OCI-LY7 (cell line): ENCODE data around the gene H2AZ1. TPM values are rescaled to one million over a fixed set of nuclear protein-coding genes. Genes with fewer than 3 reads are reported as not detected.

Source experiments
- BruUV-seq: library from RNA; stranded (reverse); fragments of 400-500 nt; replicated peaks from 2 replicates; lab custom pipeline; 2021; lab: Mats Ljungman, UMichigan
- CTCF ChIA-PET: fragments of 300-600 bp; sonication (Branson Sonifier 250); formaldehyde crosslinking; loops from one replicate; lab custom pipeline; 2022; ENCODE audit warnings: antibody characterized with exemption; ENCODE audit not compliant: unreplicated experiment; lab: Charles Lee
- POLR2A ChIA-PET: fragments of 300-600 bp; sonication (Branson Sonifier 250); formaldehyde crosslinking; loops from one replicate; lab custom pipeline; 2022; ENCODE audit warnings: antibody characterized with exemption; lab: Charles Lee
- DNase-seq: peaks from one replicate; pipeline ENCODE4 v3.0.0-alpha.2; 2015; ENCODE audit warnings: low spot score
- H2AFZ ChIP-seq: fragments of 200-600 bp; sonication (generic), shearing (Covaris generic); 2 replicates; pipeline ENCODE4 v1.6.1; 2014; ENCODE audit warnings: mild to moderate bottlenecking, antibody characterized with exemption, low read length, moderate library complexity
- H3K27ac ChIP-seq: fragments of 200-600 bp; sonication (generic); 2 replicates; pipeline ENCODE4 v1.5.1; 2014; ENCODE audit warnings: mixed run types, low read depth, mild to moderate bottlenecking, moderate library complexity, low read length, inconsistent platforms; ENCODE audit not compliant: poor library complexity, severe bottlenecking
- H3K36me3 ChIP-seq: fragments of 200-600 bp; sonication (generic); 2 replicates; pipeline ENCODE4 v1.6.1; 2014; ENCODE audit warnings: mild to moderate bottlenecking, antibody characterized with exemption, low read length, moderate library complexity, mixed read lengths; ENCODE audit not compliant: insufficient read depth
- H3K4me1 ChIP-seq: fragments of 200-600 bp; sonication (generic); 2 replicates; pipeline ENCODE4 v1.5.1; 2014; ENCODE audit warnings: mild to moderate bottlenecking, low read length; ENCODE audit not compliant: insufficient read depth, poor library complexity, severe bottlenecking
- H3K4me2 ChIP-seq: fragments of 200-600 bp; sonication (generic); 2 replicates; pipeline ENCODE4 v1.6.1; 2014; ENCODE audit warnings: mild to moderate bottlenecking, low read length
- H3K4me3 ChIP-seq: fragments of 200-600 bp; sonication (generic); 2 replicates; pipeline ENCODE4 v1.5.1; 2014; ENCODE audit warnings: mild to moderate bottlenecking, low read depth, low read length; ENCODE audit not compliant: poor library complexity, severe bottlenecking
- H3K79me2 ChIP-seq: fragments of 200-600 bp; sonication (generic); 2 replicates; pipeline ENCODE4 v1.6.1; 2016; ENCODE audit warnings: low read depth, mild to moderate bottlenecking, low read length, moderate library complexity, mixed read lengths; ENCODE audit not compliant: insufficient read depth
- H3K9me2 ChIP-seq: fragments of 200-600 bp; sonication (generic); 2 replicates; pipeline ENCODE4 v1.6.1; 2016; ENCODE audit warnings: mild to moderate bottlenecking, low read length, mixed read lengths; ENCODE audit not compliant: insufficient read depth
- H3K9me3 ChIP-seq: fragments of 200-600 bp; sonication (generic); 2 replicates; pipeline ENCODE4 v1.6.1; 2014; ENCODE audit warnings: mild to moderate bottlenecking, mixed run types, low read length, mixed read lengths
- H4K20me1 ChIP-seq: fragments of 200-600 bp; sonication (generic); 2 replicates; pipeline ENCODE4 v1.6.1; 2014; ENCODE audit warnings: mild to moderate bottlenecking, antibody characterized with exemption, low read length, moderate library complexity, mixed read lengths; ENCODE audit not compliant: insufficient read depth
- EZH2phosphoT487 ChIP-seq: fragments of 200-600 bp; sonication (generic); IDR thresholded peaks from 2 replicates; pipeline ENCODE4 v1.6.1; 2018; ENCODE audit warnings: low read depth, borderline replicate concordance, mild to moderate bottlenecking, mixed run types, antibody characterized with exemption, low read length, moderate library complexity, mixed read lengths
- intact Hi-C: fragments of 100-400 bp; cut with micrococcal nuclease; formaldehyde crosslinking; loops from one replicate; pipeline ENCODE4 v1.10.0; 2022; ENCODE audit not compliant: unreplicated experiment
- total RNA-seq, 2 experiments: library from RNA; depleted of rRNA in 1 of 2; stranded (reverse); fragments of >200 nt in 1 of 2; shearing (Covaris generic) in 1 of 2; gene quantifications; 2 replicates each; pipeline ENCODE4 v1.2.3, GENCODE V29; 2014 to 2022
- TF ChIP-seq, protein P1 (sequence below): fragments of 200-600 bp; sonication (generic); conservative IDR thresholded peaks from 2 replicates; pipeline ENCODE4 v1.5.1; 2014; ENCODE audit warnings: mild to moderate bottlenecking, antibody characterized with exemption, low read length, moderate library complexity, mixed read lengths

Gene H2AZ1
- total RNA-seq, 2 experiments from 2014 or later: 1,106 to 1,147 TPM

DNA sequence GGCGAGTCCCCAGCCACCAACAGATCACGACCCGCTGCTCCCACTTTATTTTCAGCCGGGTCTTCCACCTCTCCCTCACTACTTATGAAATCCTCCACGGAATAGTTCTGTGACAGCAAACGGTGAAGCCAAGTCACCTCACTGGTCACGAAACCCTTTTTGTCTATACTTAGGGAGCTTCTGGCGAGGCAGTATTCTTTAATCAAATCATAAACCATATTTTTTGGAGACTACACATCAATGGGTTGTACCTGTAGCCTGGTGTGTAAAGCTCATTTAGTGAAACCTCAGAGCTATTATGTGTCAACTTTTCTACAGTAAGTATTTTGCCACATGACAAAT, 809 bp upstream of the H2AZ1 start:
- CTCF ChIA-PET: no interaction called here
- TF ChIP-seq, protein P1, sequence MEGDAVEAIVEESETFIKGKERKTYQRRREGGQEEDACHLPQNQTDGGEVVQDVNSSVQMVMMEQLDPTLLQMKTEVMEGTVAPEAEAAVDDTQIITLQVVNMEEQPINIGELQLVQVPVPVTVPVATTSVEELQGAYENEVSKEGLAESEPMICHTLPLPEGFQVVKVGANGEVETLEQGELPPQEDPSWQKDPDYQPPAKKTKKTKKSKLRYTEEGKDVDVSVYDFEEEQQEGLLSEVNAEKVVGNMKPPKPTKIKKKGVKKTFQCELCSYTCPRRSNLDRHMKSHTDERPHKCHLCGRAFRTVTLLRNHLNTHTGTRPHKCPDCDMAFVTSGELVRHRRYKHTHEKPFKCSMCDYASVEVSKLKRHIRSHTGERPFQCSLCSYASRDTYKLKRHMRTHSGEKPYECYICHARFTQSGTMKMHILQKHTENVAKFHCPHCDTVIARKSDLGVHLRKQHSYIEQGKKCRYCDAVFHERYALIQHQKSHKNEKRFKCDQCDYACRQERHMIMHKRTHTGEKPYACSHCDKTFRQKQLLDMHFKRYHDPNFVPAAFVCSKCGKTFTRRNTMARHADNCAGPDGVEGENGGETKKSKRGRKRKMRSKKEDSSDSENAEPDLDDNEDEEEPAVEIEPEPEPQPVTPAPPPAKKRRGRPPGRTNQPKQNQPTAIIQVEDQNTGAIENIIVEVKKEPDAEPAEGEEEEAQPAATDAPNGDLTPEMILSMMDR: 0 out of 2 replicates have a peak, but pooled peaks have one; percentile 10
- no peak for TF ChIP-seq EZH2phosphoT487
- Histone ChIP-seq H3K36me3 (peaks cover 31% of the 10 kb centered on the region), H3K79me2 (peaks cover 43% of the 10 kb centered on the region), H3K4me3 (peak overlapping the region; percentile 98), H3K9me2 (no peaks in the 10 kb centered on the region), H2AFZ (peak overlapping the region; percentile 92), H3K9me3 (no peaks in the 10 kb centered on the region), H3K27ac (peak overlapping the region; percentile 95), H3K4me1 (peaks cover 19% of the 10 kb centered on the region), H3K4me2 (peak overlapping the region; percentile 84), H4K20me1 (peaks cover 18% of the 10 kb centered on the region)
- POLR2A ChIA-PET: interaction anchor here (0.6 to 3.3 kb wide), 19 partner anchors 10 to 1802 kb away, joined by 3 to 30 read pairs (median 3); partner anchors contain the start of genes ADH5, DAPP1, LAMTOR3 and TRMT10A
- TSS peak; percentile 63 for BruUV-seq
- DNase-seq: no peak
- intact Hi-C loops: loop anchor here (1.0 to 2.0 kb wide), 2 partner anchors 863 to 1022 kb away; partner anchors contain the start of genes ADH5 and EIF4E

DNA sequence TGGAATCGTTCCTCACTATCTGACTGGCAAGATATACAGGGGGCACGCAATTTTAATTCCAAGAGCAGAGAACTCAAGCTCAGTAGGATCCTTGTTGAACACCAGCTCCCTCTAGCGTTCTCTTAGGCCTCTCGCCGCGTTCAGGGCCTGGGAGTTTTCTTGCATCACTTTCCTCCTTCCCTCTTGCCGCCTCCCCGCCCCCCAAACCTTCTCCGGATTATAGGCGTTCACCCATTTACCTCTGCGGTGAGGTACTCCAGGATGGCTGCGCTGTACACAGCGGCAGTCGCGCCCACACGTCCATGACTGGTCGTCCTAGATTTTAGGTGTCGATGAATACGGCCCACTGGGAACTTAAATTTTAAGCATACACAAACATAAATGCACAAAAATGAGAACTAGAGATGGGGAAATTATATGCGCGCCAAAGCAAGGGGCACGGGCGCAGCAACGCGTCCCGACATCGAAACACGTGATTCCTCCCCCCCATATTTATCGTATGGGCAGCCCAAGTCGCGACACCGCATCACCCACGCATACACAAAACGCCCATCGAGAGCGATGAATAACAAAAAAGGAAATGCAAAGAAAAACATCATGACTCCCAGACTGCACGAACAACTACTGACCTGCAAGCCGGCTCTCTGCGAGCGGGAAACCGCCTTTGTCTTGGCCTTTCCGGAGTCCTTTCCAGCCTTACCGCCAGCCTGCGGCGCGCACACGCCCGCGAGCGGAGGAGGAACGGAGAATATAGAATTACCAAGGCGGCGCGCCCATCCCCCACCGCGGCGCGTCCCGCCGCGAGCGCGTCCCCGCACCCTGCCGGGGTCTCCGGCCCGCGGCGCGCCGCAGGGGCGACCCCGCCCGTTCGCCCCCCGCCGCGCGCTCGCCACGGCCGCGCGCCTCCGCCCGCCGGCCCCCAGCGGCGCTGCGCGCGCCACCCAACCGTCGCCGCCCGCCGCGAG, 759 bp downstream of the H2AZ1 start:
- BruUV-seq: no TSS peak
- H3K79me2 ChIP-seq: peaks cover 58% of the 10 kb centered on the region
- TF ChIP-seq EZH2phosphoT487: no peak
- TF ChIP-seq, protein P1: peak; percentile 86
- peaks cover 39% of the 10 kb centered on the region for H3K36me3 ChIP-seq
- 0 out of 2 replicates have a peak, but pooled peaks cover under 1% of the 10 kb centered on the region for H3K9me3 ChIP-seq
- peak; percentile 95 for DNase-seq
- peaks cover 26% of the 10 kb centered on the region for H3K4me1 ChIP-seq
- H4K20me1 ChIP-seq: peaks cover 24% of the 10 kb centered on the region
- H3K4me2 ChIP-seq: peak overlapping the region; percentile 78
- no peak overlapping the region for H2AFZ ChIP-seq
- ChIA-PET POLR2A (interaction anchor here (0.5 to 3.3 kb wide), 12 partner anchors 8 to 862 kb away, joined by 3 to 30 read pairs (median 4); partner anchors contain the start of genes DAPP1 and TRMT10A), CTCF (no interaction called here)
- peak overlapping the region; percentile 98 for H3K4me3 ChIP-seq
- intact Hi-C loops: loop anchor here (1.0 to 5.0 kb wide), 3 partner anchors 386 to 1502 kb away; partner anchors contain the start of gene PPP3CA
- H3K9me2 ChIP-seq: no peaks in the 10 kb centered on the region
- H3K27ac ChIP-seq: peak overlapping the region; percentile 95
